Urinary bladder (tissue), 4 donors: ENCODE data around the gene ZBTB32. TPM values are rescaled to one million over a fixed set of nuclear protein-coding genes. Genes with fewer than 3 reads are reported as not detected.

Source experiments
- DNase-seq: peaks from one replicate; pipeline ENCODE4 v3.0.0-alpha.2; 2015; ENCODE audit errors: extremely low spot score
- H3K27ac ChIP-seq: one replicate; pipeline ENCODE4 v1.5.1; 2013; ENCODE audit warnings: low read depth, mild to moderate bottlenecking, moderate library complexity
- H3K36me3 ChIP-seq: one replicate; pipeline ENCODE4 v1.6.1; 2013; ENCODE audit warnings: mild to moderate bottlenecking, moderate library complexity; ENCODE audit not compliant: insufficient read depth
- H3K4me1 ChIP-seq: one replicate; pipeline ENCODE4 v1.6.1; 2013; ENCODE audit warnings: mild to moderate bottlenecking, moderate library complexity; ENCODE audit not compliant: insufficient read depth
- H3K4me3 ChIP-seq: one replicate; pipeline ENCODE4 v1.5.1; 2013; ENCODE audit warnings: low read depth, low read length
- WGBS: extraction: QIAGEN DNeasy Blood & Tissue Kit; methylation state at CpG from one replicate; pipeline ENCODE4 v1.1.7; 2013; 5-methylcytosine and 5-hydroxymethylcytosine counted together
- polyA plus RNA-seq: library from polyadenylated mRNA; stranded (reverse); fragments of 200-250 nt; gene quantifications from one replicate; pipeline ENCODE4 v1.2.3, GENCODE V29; 2013
- total RNA-seq: library from RNA; depleted of rRNA; stranded (reverse); fragments of >200 nt; gene quantifications from one replicate; pipeline ENCODE4 v1.2.3, GENCODE V29; 2014
- donor health status: healthy with polysubstance abuse.
- donor health status: healthy.

Gene ZBTB32
- total and polyA plus RNA-seq, 2 donors, result 0.09 TPM; not detected in 1

DNA sequence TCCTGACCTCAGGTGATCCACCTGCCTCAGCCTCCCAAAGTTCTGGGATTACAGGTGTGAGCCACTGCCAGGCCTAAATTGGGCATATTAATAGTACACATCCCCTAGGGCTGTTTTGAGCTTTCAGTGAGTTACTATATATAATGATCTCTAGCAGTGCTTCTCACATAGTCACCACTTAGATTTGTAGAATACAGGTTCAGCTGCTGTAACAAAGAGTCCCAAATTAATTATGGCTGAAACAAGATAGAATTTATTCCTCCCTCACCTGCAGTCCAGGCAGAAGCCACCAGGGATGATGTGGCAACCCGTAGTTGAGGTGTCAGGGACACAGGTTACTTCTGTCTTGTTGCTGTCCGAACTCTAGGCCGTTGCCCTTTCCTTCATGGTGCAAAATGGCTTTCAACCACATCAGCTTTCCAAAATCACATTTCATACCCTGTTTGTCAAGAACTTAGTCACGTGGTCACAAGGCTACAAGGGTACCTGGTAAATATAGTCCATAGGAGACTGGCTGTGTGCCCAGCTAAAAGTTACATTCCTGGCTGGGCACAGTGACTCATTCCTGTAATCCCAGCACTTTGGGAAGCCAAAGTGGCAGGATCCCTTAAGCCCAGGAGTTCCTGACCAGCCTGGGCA, 56.5 kb downstream of the ZBTB32 start:
- no peak overlapping the region for H3K27ac ChIP-seq
- no peaks in the 10 kb centered on the region for H3K36me3 ChIP-seq
- H3K4me1 ChIP-seq, result no peaks in the 10 kb centered on the region
- H3K4me3 ChIP-seq, result no peak overlapping the region
- DNase-seq, result no peak
- 94% methylated on average over 4 of the region's 4 CpGs for WGBS

DNA sequence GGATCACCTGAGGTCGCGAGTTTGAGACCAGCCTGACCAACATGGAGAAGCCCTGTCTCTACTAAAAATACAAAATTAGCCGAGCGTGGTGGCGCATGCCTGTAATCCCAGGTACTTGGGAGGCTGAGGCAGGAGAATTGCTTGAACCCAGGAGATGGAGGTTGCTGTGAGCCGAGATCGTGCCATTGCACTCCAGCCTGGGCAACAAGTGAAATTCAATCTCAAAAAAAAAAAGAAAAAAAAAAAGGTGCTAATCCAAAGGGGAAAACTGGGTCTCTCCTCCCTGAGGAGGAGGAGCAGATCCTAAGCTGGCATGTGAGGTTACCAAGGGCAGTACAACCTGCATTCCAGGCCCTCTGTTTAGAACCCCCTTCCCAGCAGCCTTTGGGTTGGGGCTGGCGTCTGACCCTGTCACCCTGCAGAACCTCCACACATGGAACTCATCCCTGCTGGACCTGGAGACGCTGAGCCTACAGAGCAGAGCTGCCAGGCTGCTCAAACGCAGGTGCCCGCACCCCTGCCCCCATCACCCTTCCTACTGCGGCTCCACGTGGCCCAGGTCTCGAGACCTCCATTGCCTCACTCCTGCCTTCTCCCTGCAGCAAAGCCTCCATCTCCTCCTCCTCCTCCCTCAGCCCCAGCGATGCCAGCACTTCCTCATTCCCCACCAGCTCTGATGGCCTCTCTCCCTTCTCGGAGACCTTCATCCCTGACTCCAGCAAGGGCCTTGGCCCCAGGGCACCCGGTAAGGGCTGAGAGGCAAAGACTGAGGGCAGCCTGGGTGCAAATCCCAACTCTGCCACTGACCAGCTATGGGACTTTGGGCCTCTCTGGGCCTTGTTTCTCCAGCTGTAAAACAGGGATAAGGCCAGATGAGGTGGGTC, 60.3 kb downstream of the ZBTB32 start:
- WGBS, result 93% methylated on average over 17 of the region's 17 CpGs
- Histone ChIP-seq H3K36me3 (no peaks in the 10 kb centered on the region), H3K4me3 (no peak overlapping the region), H3K27ac (no peak overlapping the region), H3K4me1 (no peaks in the 10 kb centered on the region)
- DNase-seq, result no peak

Other genes starting within 250 kb of the ZBTB32 start
- gene KRTDAP, start 214.1 kb upstream of the ZBTB32 start, total RNA-seq, result not detected
- not detected for gene KRTDAP, start 214.1 kb upstream of the ZBTB32 start, polyA plus RNA-seq
- 10.7 TPM for gene DMKN, start 190.9 kb upstream of the ZBTB32 start, total RNA-seq
- gene DMKN, start 190.9 kb upstream of the ZBTB32 start, polyA plus RNA-seq, result 17.5 TPM
- gene SBSN, start 176.2 kb upstream of the ZBTB32 start, total RNA-seq, result not detected
- 0.15 TPM for gene SBSN, start 176.2 kb upstream of the ZBTB32 start, polyA plus RNA-seq
- not detected for gene GAPDHS, start 171.1 kb upstream of the ZBTB32 start, total RNA-seq
- gene GAPDHS, start 171.1 kb upstream of the ZBTB32 start, polyA plus RNA-seq, result not detected
- gene TMEM147, start 158.9 kb upstream of the ZBTB32 start, total RNA-seq, result 57.0 TPM
- gene TMEM147, start 158.9 kb upstream of the ZBTB32 start, polyA plus RNA-seq, result 141 TPM
- not detected for gene ATP4A, start 140.9 kb upstream of the ZBTB32 start, total RNA-seq
- gene ATP4A, start 140.9 kb upstream of the ZBTB32 start, polyA plus RNA-seq, result not detected
- gene PMIS2, start 118.4 kb upstream of the ZBTB32 start, total RNA-seq, result not detected
- gene PMIS2, start 118.4 kb upstream of the ZBTB32 start, polyA plus RNA-seq, result not detected
- 6.3 TPM for gene HAUS5, start 91.8 kb upstream of the ZBTB32 start, total RNA-seq
- 8.8 TPM for gene HAUS5, start 91.8 kb upstream of the ZBTB32 start, polyA plus RNA-seq
- gene RBM42, start 75.5 kb upstream of the ZBTB32 start, total RNA-seq, result 14.8 TPM
- 89.5 TPM for gene RBM42, start 75.5 kb upstream of the ZBTB32 start, polyA plus RNA-seq
- 0.32 TPM for gene ETV2, start 62.8 kb upstream of the ZBTB32 start, total RNA-seq
- 1.7 TPM for gene ETV2, start 62.8 kb upstream of the ZBTB32 start, polyA plus RNA-seq
- gene COX6B1, start 56.2 kb upstream of the ZBTB32 start, total RNA-seq, result 192 TPM
- gene COX6B1, start 56.2 kb upstream of the ZBTB32 start, polyA plus RNA-seq, result 592 TPM
- 89.8 TPM for gene UPK1A, start 38.0 kb upstream of the ZBTB32 start, total RNA-seq
- gene UPK1A, start 38.0 kb upstream of the ZBTB32 start, polyA plus RNA-seq, result 81.8 TPM
- 7.1 TPM for gene KMT2B, start 13.4 kb downstream of the ZBTB32 start, total RNA-seq
- gene KMT2B, start 13.4 kb downstream of the ZBTB32 start, polyA plus RNA-seq, result 25.9 TPM
- 0.53 TPM for gene IGFLR1, start 37.9 kb downstream of the ZBTB32 start, total RNA-seq
- gene IGFLR1, start 37.9 kb downstream of the ZBTB32 start, polyA plus RNA-seq, result 21.2 TPM
- gene U2AF1L4, start 40.9 kb downstream of the ZBTB32 start, total RNA-seq, result 9.6 TPM
- 25.3 TPM for gene U2AF1L4, start 40.9 kb downstream of the ZBTB32 start, polyA plus RNA-seq
- 13.7 TPM for gene PSENEN, start 41.1 kb downstream of the ZBTB32 start, total RNA-seq
- gene PSENEN, start 41.1 kb downstream of the ZBTB32 start, polyA plus RNA-seq, result 49.2 TPM
- gene LIN37, start 44.0 kb downstream of the ZBTB32 start, total RNA-seq, result 5.4 TPM
- 18.8 TPM for gene LIN37, start 44.0 kb downstream of the ZBTB32 start, polyA plus RNA-seq
- 25.4 TPM for gene HSPB6, start 52.5 kb downstream of the ZBTB32 start, total RNA-seq
- 657 TPM for gene HSPB6, start 52.5 kb downstream of the ZBTB32 start, polyA plus RNA-seq
- 6.8 TPM for gene PROSER3, start 53.6 kb downstream of the ZBTB32 start, total RNA-seq
- 12.2 TPM for gene PROSER3, start 53.6 kb downstream of the ZBTB32 start, polyA plus RNA-seq
- 17.4 TPM for gene ARHGAP33, start 71.0 kb downstream of the ZBTB32 start, total RNA-seq
- gene ARHGAP33, start 71.0 kb downstream of the ZBTB32 start, polyA plus RNA-seq, result 10.2 TPM
- gene PRODH2, start 108.3 kb downstream of the ZBTB32 start, total RNA-seq, result not detected
- 0.18 TPM for gene PRODH2, start 108.3 kb downstream of the ZBTB32 start, polyA plus RNA-seq
- 0.05 TPM for gene NPHS1, start 147.9 kb downstream of the ZBTB32 start, total RNA-seq
- gene NPHS1, start 147.9 kb downstream of the ZBTB32 start, polyA plus RNA-seq, result not detected
- gene KIRREL2, start 152.4 kb downstream of the ZBTB32 start, total RNA-seq, result not detected
- gene KIRREL2, start 152.4 kb downstream of the ZBTB32 start, polyA plus RNA-seq, result not detected
- gene APLP1, start 164.0 kb downstream of the ZBTB32 start, total RNA-seq, result 3.0 TPM
- gene APLP1, start 164.0 kb downstream of the ZBTB32 start, polyA plus RNA-seq, result 5.8 TPM
- gene NFKBID, start 196.0 kb downstream of the ZBTB32 start, total RNA-seq, result 6.1 TPM
- gene NFKBID, start 196.0 kb downstream of the ZBTB32 start, polyA plus RNA-seq, result 4.2 TPM
- 6.7 TPM for gene HCST, start 198.0 kb downstream of the ZBTB32 start, total RNA-seq
- gene HCST, start 198.0 kb downstream of the ZBTB32 start, polyA plus RNA-seq, result 17.3 TPM
- gene TYROBP, start 203.7 kb downstream of the ZBTB32 start, total RNA-seq, result 5.1 TPM
- gene TYROBP, start 203.7 kb downstream of the ZBTB32 start, polyA plus RNA-seq, result 113 TPM
- 1.9 TPM for gene LRFN3, start 231.8 kb downstream of the ZBTB32 start, total RNA-seq
- gene LRFN3, start 231.8 kb downstream of the ZBTB32 start, polyA plus RNA-seq, result 17.2 TPM